ENCODE measurements around the gene MRPL11. TPM values are rescaled to one million over a fixed set of nuclear protein-coding genes. Genes with fewer than 3 reads are reported as not detected.

The MRPL11 gene
- total and polyA plus RNA-seq, 4 donors: 18.0 to 45.6 (median 32.3) TPM

DNA sequence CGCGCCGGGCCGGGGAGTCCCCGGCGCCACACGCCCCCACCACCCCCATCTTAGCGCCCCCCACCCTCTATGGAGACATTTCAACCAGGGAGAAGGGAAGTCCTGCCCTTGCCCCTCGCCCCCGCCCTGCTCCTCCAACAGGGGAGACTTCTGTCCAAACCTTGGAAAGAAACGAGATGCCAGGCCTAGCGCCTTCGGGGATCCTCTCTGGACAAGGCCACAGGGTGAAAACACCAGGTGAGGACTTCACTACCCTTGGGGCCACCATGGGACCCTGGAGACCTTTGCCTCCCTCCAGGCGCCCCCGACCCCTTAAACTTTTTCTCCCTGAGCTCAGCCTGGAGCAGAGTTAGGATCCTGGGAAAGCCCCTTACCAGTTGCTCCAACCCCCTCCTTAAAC, 29.4 kb downstream of the MRPL11 start (continued):
- no peak for TF ChIP-seq RAD21 (IDR thresholded peaks at IDR 0.05)

DNA sequence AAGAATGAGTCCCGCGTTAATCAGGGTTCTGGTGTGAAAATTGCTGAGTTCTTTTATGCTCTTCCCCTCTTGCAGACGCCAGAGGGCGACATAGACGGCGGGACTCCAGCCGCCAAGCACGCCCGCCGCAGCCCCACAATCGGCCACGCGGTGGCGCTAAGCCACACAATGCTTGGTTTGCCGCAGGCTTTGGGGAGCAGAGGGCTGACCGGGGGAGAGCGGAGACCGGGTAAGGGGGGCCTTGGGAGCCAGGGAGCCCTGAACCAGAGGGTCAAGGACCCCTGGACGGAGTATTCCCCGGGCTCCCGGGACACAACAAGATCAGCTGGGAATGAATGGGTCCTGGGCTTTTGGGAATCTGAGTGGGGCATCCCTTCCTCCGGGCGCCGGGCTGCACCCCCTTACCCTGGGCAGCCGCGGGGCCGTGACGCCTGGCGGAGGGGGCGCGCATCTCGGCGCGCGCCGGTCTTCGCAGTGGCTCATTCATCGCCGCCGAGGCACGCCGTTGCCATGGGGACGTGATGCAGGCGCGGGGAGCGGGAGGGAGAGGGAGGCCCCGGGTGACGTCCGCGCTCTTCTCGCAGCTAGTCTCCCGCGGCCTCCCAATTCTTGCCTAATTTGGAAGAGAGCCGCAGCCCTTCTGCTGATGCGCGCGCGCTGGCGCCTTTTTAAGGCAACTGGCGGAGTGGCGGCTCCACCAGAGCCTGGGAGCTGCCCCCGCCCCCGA, 30.0 kb downstream of the MRPL11 start:
- Histone ChIP-seq H3K4me3 (ENCODE audit: low read depth in 1 of 3, low read length in 3 of 3) (no peak overlapping the region), H3K9me3 (ENCODE audit: control insufficient read depth in 4 of 4, low read length in 3 of 4) (no peaks in the 10 kb centered on the region), H3K4me1 (ENCODE audit: control insufficient read depth in 4 of 4, insufficient read depth in 4 of 4, low read length in 3 of 4) (peaks cover 0 to 3% (median 0%) of the 10 kb centered on the region in 4 donors), H3K27me3 (ENCODE audit: control insufficient read depth in 4 of 4, insufficient read depth in 4 of 4, low read length in 3 of 4) (peaks cover 0 to 4% (median under 1%) of the 10 kb centered on the region in 4 donors), H3K9ac (ENCODE audit: low read depth in 1 of 2, low read length in 2 of 2) (no peak overlapping the region), H3K36me3 (ENCODE audit: control insufficient read depth in 4 of 4, insufficient read depth in 3 of 4, low read depth in 1 of 4, low read length in 3 of 4) (no peaks in the 10 kb centered on the region), H3K27ac (ENCODE audit: low read depth in 1 of 2, low read length in 2 of 2) (no peak overlapping the region)
- no peak for TF ChIP-seq FOXA1 (IDR thresholded peaks at IDR 0.05)
- TF ChIP-seq RAD21 (IDR thresholded peaks at IDR 0.05): peak; percentile 98 to 99
- TF ChIP-seq, protein P1, sequence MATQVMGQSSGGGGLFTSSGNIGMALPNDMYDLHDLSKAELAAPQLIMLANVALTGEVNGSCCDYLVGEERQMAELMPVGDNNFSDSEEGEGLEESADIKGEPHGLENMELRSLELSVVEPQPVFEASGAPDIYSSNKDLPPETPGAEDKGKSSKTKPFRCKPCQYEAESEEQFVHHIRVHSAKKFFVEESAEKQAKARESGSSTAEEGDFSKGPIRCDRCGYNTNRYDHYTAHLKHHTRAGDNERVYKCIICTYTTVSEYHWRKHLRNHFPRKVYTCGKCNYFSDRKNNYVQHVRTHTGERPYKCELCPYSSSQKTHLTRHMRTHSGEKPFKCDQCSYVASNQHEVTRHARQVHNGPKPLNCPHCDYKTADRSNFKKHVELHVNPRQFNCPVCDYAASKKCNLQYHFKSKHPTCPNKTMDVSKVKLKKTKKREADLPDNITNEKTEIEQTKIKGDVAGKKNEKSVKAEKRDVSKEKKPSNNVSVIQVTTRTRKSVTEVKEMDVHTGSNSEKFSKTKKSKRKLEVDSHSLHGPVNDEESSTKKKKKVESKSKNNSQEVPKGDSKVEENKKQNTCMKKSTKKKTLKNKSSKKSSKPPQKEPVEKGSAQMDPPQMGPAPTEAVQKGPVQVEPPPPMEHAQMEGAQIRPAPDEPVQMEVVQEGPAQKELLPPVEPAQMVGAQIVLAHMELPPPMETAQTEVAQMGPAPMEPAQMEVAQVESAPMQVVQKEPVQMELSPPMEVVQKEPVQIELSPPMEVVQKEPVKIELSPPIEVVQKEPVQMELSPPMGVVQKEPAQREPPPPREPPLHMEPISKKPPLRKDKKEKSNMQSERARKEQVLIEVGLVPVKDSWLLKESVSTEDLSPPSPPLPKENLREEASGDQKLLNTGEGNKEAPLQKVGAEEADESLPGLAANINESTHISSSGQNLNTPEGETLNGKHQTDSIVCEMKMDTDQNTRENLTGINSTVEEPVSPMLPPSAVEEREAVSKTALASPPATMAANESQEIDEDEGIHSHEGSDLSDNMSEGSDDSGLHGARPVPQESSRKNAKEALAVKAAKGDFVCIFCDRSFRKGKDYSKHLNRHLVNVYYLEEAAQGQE (IDR thresholded peaks at IDR 0.05): peak; percentile 93
- TF ChIP-seq, protein P2, sequence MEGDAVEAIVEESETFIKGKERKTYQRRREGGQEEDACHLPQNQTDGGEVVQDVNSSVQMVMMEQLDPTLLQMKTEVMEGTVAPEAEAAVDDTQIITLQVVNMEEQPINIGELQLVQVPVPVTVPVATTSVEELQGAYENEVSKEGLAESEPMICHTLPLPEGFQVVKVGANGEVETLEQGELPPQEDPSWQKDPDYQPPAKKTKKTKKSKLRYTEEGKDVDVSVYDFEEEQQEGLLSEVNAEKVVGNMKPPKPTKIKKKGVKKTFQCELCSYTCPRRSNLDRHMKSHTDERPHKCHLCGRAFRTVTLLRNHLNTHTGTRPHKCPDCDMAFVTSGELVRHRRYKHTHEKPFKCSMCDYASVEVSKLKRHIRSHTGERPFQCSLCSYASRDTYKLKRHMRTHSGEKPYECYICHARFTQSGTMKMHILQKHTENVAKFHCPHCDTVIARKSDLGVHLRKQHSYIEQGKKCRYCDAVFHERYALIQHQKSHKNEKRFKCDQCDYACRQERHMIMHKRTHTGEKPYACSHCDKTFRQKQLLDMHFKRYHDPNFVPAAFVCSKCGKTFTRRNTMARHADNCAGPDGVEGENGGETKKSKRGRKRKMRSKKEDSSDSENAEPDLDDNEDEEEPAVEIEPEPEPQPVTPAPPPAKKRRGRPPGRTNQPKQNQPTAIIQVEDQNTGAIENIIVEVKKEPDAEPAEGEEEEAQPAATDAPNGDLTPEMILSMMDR (IDR thresholded peaks at IDR 0.05; ENCODE audit: low read depth, low read length, missing input control): peak; percentile 100
- WGBS: 2% methylated on average over 63 of the region's 63 CpGs
- peak; percentile 96 for DNase-seq (ENCODE audit: low spot score)

DNA sequence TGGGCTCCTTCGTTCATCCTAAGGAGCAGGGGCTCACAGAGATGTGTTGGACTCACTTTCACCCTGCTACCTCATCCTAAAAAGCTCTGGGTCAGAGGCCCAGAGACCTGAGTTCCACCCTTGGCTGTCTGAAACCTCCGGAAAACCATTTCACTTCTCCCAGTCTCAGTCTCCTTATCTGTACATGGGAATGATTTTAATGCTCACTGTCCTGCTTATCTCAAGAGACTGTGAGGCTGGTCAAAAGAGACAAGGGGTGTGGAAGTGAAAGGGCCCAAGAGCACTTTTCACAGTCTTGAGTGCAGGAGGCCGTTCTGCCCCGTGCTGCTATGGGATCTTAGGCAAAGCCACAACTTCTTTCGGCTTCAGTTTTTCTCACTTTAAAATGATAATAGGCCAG, 31.0 kb downstream of the MRPL11 start:
- TF ChIP-seq FOXA2 (IDR thresholded peaks at IDR 0.05) (no peak), HNF4A (conservative IDR thresholded peaks at IDR 0.05) (no peak), SP1 (IDR thresholded peaks at IDR 0.05) (no peak), EGR1 (IDR thresholded peaks at IDR 0.05; ENCODE audit: low read depth in 2 of 2) (no peak), HNF4G (IDR thresholded peaks at IDR 0.05) (no peak), JUND (IDR thresholded peaks at IDR 0.05) (no peak), YY1 (IDR thresholded peaks at IDR 0.05) (no peak), TAF1 (conservative IDR thresholded peaks at IDR 0.05) (no peak)
- TF ChIP-seq, protein P1 (IDR thresholded peaks at IDR 0.05): no peak
- TF ChIP-seq, protein P3, sequence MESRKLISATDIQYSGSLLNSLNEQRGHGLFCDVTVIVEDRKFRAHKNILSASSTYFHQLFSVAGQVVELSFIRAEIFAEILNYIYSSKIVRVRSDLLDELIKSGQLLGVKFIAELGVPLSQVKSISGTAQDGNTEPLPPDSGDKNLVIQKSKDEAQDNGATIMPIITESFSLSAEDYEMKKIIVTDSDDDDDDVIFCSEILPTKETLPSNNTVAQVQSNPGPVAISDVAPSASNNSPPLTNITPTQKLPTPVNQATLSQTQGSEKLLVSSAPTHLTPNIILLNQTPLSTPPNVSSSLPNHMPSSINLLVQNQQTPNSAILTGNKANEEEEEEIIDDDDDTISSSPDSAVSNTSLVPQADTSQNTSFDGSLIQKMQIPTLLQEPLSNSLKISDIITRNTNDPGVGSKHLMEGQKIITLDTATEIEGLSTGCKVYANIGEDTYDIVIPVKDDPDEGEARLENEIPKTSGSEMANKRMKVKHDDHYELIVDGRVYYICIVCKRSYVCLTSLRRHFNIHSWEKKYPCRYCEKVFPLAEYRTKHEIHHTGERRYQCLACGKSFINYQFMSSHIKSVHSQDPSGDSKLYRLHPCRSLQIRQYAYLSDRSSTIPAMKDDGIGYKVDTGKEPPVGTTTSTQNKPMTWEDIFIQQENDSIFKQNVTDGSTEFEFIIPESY (IDR thresholded peaks at IDR 0.05): no peak
- WGBS: 54% methylated on average over 5 of the region's 5 CpGs
- Histone ChIP-seq H3K4me1 (ENCODE audit: control insufficient read depth in 4 of 4, insufficient read depth in 4 of 4, low read length in 3 of 4) (peaks cover 0 to 3% (median 0%) of the 10 kb centered on the region in 4 donors), H3K27me3 (ENCODE audit: control insufficient read depth in 4 of 4, insufficient read depth in 4 of 4, low read length in 3 of 4) (peaks cover 0 to 4% (median under 1%) of the 10 kb centered on the region in 4 donors), H3K27ac (ENCODE audit: low read depth in 1 of 2, low read length in 2 of 2) (no peak overlapping the region), H3K36me3 (ENCODE audit: control insufficient read depth in 4 of 4, insufficient read depth in 3 of 4, low read depth in 1 of 4, low read length in 3 of 4) (no peaks in the 10 kb centered on the region), H3K9me3 (ENCODE audit: control insufficient read depth in 4 of 4, low read length in 3 of 4) (no peaks in the 10 kb centered on the region), H3K4me3 (ENCODE audit: low read depth in 1 of 3, low read length in 3 of 3) (no peak overlapping the region), H3K9ac (ENCODE audit: low read depth in 1 of 2, low read length in 2 of 2) (no peak overlapping the region)
- DNase-seq (ENCODE audit: low spot score): no peak
